ENCODE measurements around the gene BARX2.

Gene BARX2

DNA sequence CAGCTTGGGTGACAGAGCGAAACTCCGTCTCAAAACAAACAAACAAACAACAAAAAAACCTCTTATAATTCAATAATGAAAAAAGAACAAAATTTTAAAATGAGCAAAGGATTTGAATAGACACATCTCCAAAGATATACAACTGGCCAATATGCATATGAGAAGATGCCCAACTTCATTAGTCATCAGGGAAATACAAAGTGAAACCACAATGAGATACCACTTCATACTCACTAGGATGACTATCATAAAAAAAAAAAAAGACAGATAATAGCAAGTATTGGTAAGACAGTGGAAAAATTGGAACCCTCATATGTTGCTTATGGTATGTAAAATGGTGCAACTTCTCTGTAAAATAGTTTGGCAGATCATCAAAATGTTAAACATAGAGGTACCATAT lies 28.7 kb upstream of the BARX2 start:
- DNase-seq (ENCODE audit: low spot score): no peak
- TF ChIP-seq, protein P1, sequence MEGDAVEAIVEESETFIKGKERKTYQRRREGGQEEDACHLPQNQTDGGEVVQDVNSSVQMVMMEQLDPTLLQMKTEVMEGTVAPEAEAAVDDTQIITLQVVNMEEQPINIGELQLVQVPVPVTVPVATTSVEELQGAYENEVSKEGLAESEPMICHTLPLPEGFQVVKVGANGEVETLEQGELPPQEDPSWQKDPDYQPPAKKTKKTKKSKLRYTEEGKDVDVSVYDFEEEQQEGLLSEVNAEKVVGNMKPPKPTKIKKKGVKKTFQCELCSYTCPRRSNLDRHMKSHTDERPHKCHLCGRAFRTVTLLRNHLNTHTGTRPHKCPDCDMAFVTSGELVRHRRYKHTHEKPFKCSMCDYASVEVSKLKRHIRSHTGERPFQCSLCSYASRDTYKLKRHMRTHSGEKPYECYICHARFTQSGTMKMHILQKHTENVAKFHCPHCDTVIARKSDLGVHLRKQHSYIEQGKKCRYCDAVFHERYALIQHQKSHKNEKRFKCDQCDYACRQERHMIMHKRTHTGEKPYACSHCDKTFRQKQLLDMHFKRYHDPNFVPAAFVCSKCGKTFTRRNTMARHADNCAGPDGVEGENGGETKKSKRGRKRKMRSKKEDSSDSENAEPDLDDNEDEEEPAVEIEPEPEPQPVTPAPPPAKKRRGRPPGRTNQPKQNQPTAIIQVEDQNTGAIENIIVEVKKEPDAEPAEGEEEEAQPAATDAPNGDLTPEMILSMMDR (IDR thresholded peaks at IDR 0.05; ENCODE audit: extremely low read depth, missing control alignments): no peak

DNA sequence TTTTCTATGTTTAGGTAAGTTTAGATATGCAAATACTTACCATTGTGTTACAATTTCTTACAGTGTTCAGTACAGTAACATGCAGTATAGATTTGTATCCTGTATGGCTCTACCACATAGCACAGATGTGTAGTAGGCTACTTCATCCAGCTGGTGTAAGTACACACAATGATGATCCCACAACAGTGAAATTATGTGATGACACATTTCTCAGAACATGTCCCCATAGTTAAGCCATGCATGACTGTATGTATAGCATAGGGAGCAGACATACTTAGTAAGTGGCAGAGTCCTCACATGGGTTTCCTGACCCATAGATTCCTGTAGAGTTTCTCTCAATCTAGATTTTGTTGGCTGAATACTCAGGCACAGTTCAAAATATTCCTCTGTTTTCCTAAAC lies 26.8 kb upstream of the BARX2 start:
- no peak for DNase-seq (ENCODE audit: low spot score)
- TF ChIP-seq, protein P1 (IDR thresholded peaks at IDR 0.05; ENCODE audit: extremely low read depth, missing control alignments): no peak

DNA sequence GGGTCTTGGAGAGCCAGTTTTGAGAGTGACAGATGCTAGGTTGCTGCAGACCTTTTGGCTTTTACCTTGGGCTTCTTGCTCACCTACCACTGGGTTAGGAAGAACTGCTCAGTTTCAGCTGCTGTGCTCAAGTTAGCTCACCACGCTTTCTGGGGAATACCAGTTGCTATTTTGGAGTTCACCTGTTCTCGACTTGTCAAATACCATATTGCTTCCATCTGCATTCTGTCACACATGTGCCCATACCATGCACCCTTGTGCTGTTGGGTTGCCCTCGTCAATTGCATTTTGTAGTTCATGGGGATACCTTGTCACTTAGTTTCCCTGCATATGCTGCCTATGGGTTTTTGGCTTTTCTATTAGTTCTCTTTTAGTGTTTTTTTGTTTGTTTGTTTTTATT lies 23.0 kb upstream of the BARX2 start:
- no peak for DNase-seq (ENCODE audit: low spot score)
- TF ChIP-seq, protein P1 (IDR thresholded peaks at IDR 0.05; ENCODE audit: extremely low read depth, missing control alignments): no peak

DNA sequence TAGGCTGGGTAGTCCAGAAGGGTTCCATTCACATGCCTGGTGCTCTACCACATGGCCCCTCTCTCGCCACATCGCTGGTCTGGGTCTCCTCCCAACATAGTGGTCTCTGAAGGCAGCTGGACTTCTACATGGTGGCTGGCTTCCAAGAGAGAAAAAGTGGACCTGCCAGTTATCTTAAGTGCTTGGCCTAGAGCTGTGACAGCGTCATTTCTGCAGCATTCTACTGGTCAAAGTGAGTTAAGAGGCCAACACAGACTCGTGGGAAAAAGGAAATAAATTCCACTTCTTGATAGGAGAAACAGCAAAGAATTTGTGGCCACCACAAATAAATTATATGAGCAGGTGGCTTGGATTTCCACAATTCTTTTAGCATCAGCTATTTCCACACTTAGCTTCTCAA lies 21.0 kb upstream of the BARX2 start:
- TF ChIP-seq, protein P1 (IDR thresholded peaks at IDR 0.05; ENCODE audit: extremely low read depth, missing control alignments): no peak
- DNase-seq (ENCODE audit: low spot score): no peak

DNA sequence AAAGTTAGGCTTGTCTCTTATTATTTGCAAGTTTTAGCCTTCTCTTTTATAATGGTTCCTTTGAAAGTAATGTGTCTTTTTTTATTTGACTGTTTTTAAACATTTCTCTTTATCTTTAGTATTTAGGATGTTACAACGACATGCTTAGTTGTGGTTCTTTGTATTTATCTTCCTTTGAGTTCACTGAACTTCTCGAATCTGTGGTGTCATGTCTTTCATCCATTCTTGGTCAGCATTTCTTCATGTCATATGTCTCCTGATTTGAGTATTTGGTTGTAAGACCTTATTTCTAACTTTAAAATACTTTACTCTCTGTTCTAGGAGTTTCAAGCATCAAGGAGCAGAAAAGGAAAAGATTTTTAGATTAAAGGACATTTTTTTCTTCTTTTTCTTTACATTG lies 15.9 kb upstream of the BARX2 start:
- DNase-seq (ENCODE audit: low spot score): no peak
- TF ChIP-seq, protein P1 (IDR thresholded peaks at IDR 0.05; ENCODE audit: extremely low read depth, missing control alignments): no peak

DNA sequence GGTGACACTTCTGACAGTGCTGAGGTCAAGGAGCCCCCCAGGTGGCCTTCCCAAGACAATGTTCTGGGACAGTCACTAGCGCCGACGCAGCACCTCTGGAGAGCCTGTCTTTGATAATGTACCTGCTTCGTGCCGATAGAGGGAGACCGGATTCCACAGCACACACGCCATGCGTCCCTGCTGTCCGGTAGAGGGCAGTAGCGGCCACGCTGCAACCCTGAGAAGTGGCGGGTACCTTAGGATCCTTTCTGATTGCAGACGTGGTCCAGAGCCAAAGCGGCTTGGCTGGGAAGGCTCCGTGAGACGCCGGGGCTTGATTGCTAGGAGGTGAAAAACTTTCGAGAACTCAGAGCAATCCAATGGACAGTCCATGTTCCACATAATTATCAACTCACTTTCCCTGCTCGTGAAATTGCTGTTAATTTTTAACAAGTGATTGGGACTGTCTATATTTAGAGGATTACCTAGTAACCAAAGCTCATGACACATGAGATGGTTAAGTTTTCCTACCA lies 11.4 kb upstream of the BARX2 start:
- peak; percentile 77 for DNase-seq (ENCODE audit: low spot score)

DNA sequence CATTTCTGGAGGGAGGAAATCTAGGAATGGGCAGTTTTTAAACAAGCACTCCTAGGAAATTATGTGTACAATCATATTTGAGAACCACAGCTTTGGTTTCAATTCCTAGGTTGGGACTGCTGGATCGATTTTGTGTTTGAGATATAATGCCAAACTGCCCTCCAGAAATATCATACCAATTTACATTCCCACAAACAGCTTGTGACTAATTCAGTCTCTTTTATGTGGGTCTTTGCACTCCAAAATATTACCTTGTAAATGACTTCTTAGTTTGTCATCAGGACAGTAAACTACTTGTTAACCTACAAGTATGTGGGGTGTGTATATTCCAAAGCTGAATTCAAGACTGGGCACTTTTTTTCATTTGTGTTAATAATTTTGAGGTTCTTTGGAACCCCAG lies 9.8 kb upstream of the BARX2 start:
- TF ChIP-seq, protein P1 (IDR thresholded peaks at IDR 0.05; ENCODE audit: extremely low read depth, missing control alignments): no peak
- no peak for DNase-seq (ENCODE audit: low spot score)

More for the DNA sequence above, 11.4 kb upstream of the BARX2 start:
- TF ChIP-seq, protein P1 (IDR thresholded peaks at IDR 0.05; ENCODE audit: extremely low read depth, missing control alignments): peak; percentile 99
